A549 (cell line): ENCODE data around the gene MAST2.

Source experiments
- BHLHE40 ChIP-seq: IDR thresholded peaks from 2 replicates; pipeline ENCODE4 v1.6.1; 2012; ENCODE audit warnings: low read depth, low read length, inconsistent platforms
- GATA3 ChIP-seq: IDR thresholded peaks from 2 replicates; pipeline ENCODE4 v1.6.1; 2012; ENCODE audit warnings: borderline replicate concordance
- MAFK ChIP-seq: fragments of 450-650 bp; IDR thresholded peaks from 2 replicates; pipeline ENCODE4 v1.6.1; 2014; ENCODE audit not compliant: partially characterized antibody
- NPAS2 ChIP-seq: fragments of 250-450 bp; sonication (Bioruptor Pico); IDR thresholded peaks from 2 replicates; pipeline ENCODE4 v1.8.0; 2022; ENCODE audit warnings: mild to moderate bottlenecking, moderate library complexity, borderline replicate concordance
- POLR2A ChIP-seq: IDR thresholded peaks from 2 replicates; pipeline ENCODE4 v1.6.1; 2012; ENCODE audit warnings: mild to moderate bottlenecking, low read length
- POLR2AphosphoS2 ChIP-seq: conservative IDR thresholded peaks from 2 replicates; pipeline ENCODE4 v1.6.1; 2012; ENCODE audit warnings: low read length, improper control_type of control experiment, inconsistent platforms
- RFX5 ChIP-seq: fragments of 450-650 bp; IDR thresholded peaks from 2 replicates; pipeline ENCODE4 v1.7.1; 2014; ENCODE audit warnings: antibody characterized with exemption, mild to moderate bottlenecking, moderate library complexity
- ZSCAN20 ChIP-seq: fragments of 250-450 bp; sonication (Bioruptor Pico); IDR thresholded peaks from 2 replicates; pipeline ENCODE4 v1.8.0; 2022; ENCODE audit warnings: mild to moderate bottlenecking, moderate library complexity
- TF ChIP-seq, protein P1 (sequence below): fragments of >200 bp; sonication (Bioruptor Twin); formaldehyde crosslinking; IDR thresholded peaks from 3 replicates; pipeline ENCODE4 v1.5.1; 2016
- TF ChIP-seq, protein P2 (sequence below): fragments of 250-450 bp; sonication (Bioruptor Pico); IDR thresholded peaks from 2 replicates; pipeline ENCODE4 v1.5.0; 2021; ENCODE audit warnings: mild to moderate bottlenecking, moderate library complexity, borderline replicate concordance
- TF ChIP-seq, protein P3 (sequence below): IDR thresholded peaks from 2 replicates; pipeline ENCODE4 v1.6.1; 2012; ENCODE audit warnings: low read depth, borderline replicate concordance
- TF ChIP-seq, protein P4 (sequence below): IDR thresholded peaks from 2 replicates; pipeline ENCODE4 v1.6.1; 2012
- TF ChIP-seq, protein P5 (sequence below): IDR thresholded peaks from 2 replicates; pipeline ENCODE4 v1.6.1; 2012
- TF ChIP-seq, protein P6 (sequence below): fragments of 200-600 bp; sonication (generic); IDR thresholded peaks from 2 replicates; pipeline ENCODE4 v1.6.1; 2016; ENCODE audit warnings: antibody characterized with exemption, mild to moderate bottlenecking, moderate library complexity

DNA sequence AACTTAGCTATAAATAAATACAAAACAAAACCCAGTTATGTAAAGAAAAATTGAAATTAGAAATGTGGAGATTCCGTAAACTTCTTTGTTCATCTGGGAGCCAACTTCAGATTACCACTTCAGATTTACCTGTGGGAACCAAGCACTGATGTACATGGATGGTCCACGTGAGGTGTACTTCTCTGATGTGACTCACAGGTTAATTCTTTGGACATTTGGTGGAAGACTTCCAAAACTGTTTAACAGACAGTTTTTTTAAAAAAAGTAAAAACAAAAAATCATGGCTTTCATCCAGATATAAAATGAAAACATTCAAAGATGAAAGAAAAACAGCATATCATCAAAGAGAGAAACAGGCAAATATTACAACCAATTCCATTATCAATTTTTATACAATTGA, 92.0 kb downstream of the MAST2 start:
- TF ChIP-seq, protein P1, sequence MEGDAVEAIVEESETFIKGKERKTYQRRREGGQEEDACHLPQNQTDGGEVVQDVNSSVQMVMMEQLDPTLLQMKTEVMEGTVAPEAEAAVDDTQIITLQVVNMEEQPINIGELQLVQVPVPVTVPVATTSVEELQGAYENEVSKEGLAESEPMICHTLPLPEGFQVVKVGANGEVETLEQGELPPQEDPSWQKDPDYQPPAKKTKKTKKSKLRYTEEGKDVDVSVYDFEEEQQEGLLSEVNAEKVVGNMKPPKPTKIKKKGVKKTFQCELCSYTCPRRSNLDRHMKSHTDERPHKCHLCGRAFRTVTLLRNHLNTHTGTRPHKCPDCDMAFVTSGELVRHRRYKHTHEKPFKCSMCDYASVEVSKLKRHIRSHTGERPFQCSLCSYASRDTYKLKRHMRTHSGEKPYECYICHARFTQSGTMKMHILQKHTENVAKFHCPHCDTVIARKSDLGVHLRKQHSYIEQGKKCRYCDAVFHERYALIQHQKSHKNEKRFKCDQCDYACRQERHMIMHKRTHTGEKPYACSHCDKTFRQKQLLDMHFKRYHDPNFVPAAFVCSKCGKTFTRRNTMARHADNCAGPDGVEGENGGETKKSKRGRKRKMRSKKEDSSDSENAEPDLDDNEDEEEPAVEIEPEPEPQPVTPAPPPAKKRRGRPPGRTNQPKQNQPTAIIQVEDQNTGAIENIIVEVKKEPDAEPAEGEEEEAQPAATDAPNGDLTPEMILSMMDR: no peak
- TF ChIP-seq, protein P2, sequence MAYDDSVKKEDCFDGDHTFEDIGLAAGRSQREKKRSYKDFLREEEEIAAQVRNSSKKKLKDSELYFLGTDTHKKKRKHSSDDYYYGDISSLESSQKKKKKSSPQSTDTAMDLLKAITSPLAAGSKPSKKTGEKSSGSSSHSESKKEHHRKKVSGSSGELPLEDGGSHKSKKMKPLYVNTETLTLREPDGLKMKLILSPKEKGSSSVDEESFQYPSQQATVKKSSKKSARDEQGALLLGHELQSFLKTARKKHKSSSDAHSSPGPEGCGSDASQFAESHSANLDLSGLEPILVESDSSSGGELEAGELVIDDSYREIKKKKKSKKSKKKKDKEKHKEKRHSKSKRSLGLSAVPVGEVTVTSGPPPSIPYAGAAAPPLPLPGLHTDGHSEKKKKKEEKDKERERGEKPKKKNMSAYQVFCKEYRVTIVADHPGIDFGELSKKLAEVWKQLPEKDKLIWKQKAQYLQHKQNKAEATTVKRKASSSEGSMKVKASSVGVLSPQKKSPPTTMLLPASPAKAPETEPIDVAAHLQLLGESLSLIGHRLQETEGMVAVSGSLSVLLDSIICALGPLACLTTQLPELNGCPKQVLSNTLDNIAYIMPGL: no peak
- no peak for TF ChIP-seq ZSCAN20 (CRISPR knock-in tag)
- TF ChIP-seq, protein P3, sequence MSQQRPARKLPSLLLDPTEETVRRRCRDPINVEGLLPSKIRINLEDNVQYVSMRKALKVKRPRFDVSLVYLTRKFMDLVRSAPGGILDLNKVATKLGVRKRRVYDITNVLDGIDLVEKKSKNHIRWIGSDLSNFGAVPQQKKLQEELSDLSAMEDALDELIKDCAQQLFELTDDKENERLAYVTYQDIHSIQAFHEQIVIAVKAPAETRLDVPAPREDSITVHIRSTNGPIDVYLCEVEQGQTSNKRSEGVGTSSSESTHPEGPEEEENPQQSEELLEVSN: no peak
- TF ChIP-seq RFX5: no peak
- no peak for TF ChIP-seq MAFK
- no peak for TF ChIP-seq GATA3
- TF ChIP-seq, protein P4, sequence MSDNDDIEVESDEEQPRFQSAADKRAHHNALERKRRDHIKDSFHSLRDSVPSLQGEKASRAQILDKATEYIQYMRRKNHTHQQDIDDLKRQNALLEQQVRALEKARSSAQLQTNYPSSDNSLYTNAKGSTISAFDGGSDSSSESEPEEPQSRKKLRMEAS: no peak
- no peak for TF ChIP-seq POLR2A
- TF ChIP-seq, protein P5, sequence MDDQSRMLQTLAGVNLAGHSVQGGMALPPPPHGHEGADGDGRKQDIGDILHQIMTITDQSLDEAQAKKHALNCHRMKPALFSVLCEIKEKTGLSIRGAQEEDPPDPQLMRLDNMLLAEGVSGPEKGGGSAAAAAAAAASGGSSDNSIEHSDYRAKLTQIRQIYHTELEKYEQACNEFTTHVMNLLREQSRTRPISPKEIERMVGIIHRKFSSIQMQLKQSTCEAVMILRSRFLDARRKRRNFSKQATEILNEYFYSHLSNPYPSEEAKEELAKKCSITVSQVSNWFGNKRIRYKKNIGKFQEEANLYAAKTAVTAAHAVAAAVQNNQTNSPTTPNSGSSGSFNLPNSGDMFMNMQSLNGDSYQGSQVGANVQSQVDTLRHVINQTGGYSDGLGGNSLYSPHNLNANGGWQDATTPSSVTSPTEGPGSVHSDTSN: no peak
- no peak for TF ChIP-seq POLR2AphosphoS2
- TF ChIP-seq, protein P6, sequence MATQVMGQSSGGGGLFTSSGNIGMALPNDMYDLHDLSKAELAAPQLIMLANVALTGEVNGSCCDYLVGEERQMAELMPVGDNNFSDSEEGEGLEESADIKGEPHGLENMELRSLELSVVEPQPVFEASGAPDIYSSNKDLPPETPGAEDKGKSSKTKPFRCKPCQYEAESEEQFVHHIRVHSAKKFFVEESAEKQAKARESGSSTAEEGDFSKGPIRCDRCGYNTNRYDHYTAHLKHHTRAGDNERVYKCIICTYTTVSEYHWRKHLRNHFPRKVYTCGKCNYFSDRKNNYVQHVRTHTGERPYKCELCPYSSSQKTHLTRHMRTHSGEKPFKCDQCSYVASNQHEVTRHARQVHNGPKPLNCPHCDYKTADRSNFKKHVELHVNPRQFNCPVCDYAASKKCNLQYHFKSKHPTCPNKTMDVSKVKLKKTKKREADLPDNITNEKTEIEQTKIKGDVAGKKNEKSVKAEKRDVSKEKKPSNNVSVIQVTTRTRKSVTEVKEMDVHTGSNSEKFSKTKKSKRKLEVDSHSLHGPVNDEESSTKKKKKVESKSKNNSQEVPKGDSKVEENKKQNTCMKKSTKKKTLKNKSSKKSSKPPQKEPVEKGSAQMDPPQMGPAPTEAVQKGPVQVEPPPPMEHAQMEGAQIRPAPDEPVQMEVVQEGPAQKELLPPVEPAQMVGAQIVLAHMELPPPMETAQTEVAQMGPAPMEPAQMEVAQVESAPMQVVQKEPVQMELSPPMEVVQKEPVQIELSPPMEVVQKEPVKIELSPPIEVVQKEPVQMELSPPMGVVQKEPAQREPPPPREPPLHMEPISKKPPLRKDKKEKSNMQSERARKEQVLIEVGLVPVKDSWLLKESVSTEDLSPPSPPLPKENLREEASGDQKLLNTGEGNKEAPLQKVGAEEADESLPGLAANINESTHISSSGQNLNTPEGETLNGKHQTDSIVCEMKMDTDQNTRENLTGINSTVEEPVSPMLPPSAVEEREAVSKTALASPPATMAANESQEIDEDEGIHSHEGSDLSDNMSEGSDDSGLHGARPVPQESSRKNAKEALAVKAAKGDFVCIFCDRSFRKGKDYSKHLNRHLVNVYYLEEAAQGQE: no peak
- no peak for TF ChIP-seq BHLHE40
- TF ChIP-seq NPAS2: no peak
